Glutamatergic neuron (in vitro differentiated cells): Measurements from ENCODE around the gene RYR1. TPM values are rescaled to one million over a fixed set of nuclear protein-coding genes. Genes with fewer than 3 reads are reported as not detected.
"Not testable (repeated sequence)": the region's sequence is repeated elsewhere in the genome, so short reads cannot be mapped to it uniquely, and the experiment has no call there.

ENCODE experiments used
- DNase-seq: peaks from one replicate; pipeline ENCODE4 v3.0.0; 2022
- H3K27ac Mint-ChIP-seq: one replicate; pipeline ENCODE4 v1.8.0; 2020; ENCODE audit warnings: mild to moderate bottlenecking, mixed read lengths, inconsistent platforms; ENCODE audit not compliant: unreplicated experiment
- H3K27me3 Mint-ChIP-seq: one replicate; pipeline ENCODE4 v1.8.0; 2020; ENCODE audit warnings: mild to moderate bottlenecking, moderate library complexity, mixed read lengths, inconsistent platforms; ENCODE audit not compliant: unreplicated experiment
- H3K36me3 Mint-ChIP-seq: one replicate; pipeline ENCODE4 v1.8.0; 2020; ENCODE audit warnings: mild to moderate bottlenecking, mixed read lengths, inconsistent platforms; ENCODE audit not compliant: unreplicated experiment
- H3K4me1 Mint-ChIP-seq: one replicate; pipeline ENCODE4 v1.8.0; 2020; ENCODE audit warnings: mild to moderate bottlenecking, low read depth, mixed read lengths, inconsistent platforms; ENCODE audit not compliant: unreplicated experiment
- H3K4me3 Mint-ChIP-seq: one replicate; pipeline ENCODE4 v1.8.0; 2020; ENCODE audit warnings: mild to moderate bottlenecking, mixed read lengths, inconsistent platforms; ENCODE audit not compliant: unreplicated experiment
- H3K9me3 Mint-ChIP-seq: one replicate; pipeline ENCODE4 v1.8.0; 2020; ENCODE audit warnings: mild to moderate bottlenecking, moderate library complexity, mixed read lengths, inconsistent platforms; ENCODE audit not compliant: unreplicated experiment
- total RNA-seq: library from RNA; stranded (reverse); fragmentation: NEBNext Ultra II Directional; extraction: Animal tissue kit (Norgen Biotek cat#: 25700); gene quantifications from one replicate; pipeline ENCODE4 v1.2.1, GENCODE V29; 2021; ENCODE audit not compliant: unreplicated experiment
- TF ChIP-seq, protein P1 (sequence below): fragments of 200-600 bp; sonication (generic); IDR thresholded peaks from one replicate; pipeline ENCODE4 v1.5.0; 2021; ENCODE audit not compliant: partially characterized antibody, unreplicated experiment

Gene RYR1
- total RNA-seq, 1 donor from 2014 or later, result 117 TPM

DNA sequence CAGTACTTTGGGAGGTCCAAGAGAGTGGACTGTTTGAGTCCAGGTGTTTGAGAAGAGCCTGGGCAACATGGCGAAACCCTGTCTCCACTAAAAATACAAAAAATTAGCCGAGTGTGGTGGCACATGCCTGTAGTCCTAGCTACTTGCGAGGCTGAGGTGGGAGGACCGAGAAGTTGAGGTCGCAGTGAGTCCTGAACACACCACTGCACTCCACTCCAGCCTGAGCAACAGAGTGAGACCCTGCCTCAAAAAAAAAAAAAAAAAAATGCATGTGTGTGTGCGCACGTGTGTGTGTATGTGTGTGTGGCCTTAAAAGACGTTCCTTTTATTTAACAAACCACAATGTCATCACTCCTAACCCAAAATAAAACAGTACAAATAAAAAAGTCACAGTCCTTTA lies 121.7 kb downstream of the RYR1 start:
- no peaks in the 10 kb centered on the region for H3K9me3 Mint-ChIP-seq
- TF ChIP-seq, protein P1, sequence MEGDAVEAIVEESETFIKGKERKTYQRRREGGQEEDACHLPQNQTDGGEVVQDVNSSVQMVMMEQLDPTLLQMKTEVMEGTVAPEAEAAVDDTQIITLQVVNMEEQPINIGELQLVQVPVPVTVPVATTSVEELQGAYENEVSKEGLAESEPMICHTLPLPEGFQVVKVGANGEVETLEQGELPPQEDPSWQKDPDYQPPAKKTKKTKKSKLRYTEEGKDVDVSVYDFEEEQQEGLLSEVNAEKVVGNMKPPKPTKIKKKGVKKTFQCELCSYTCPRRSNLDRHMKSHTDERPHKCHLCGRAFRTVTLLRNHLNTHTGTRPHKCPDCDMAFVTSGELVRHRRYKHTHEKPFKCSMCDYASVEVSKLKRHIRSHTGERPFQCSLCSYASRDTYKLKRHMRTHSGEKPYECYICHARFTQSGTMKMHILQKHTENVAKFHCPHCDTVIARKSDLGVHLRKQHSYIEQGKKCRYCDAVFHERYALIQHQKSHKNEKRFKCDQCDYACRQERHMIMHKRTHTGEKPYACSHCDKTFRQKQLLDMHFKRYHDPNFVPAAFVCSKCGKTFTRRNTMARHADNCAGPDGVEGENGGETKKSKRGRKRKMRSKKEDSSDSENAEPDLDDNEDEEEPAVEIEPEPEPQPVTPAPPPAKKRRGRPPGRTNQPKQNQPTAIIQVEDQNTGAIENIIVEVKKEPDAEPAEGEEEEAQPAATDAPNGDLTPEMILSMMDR, result no peak
- DNase-seq, result no peak
- H3K27ac Mint-ChIP-seq, result no peak overlapping the region
- H3K27me3 Mint-ChIP-seq, result no peaks in the 10 kb centered on the region
- H3K4me3 Mint-ChIP-seq, result no peak overlapping the region
- no peaks in the 10 kb centered on the region for H3K4me1 Mint-ChIP-seq
- no peaks in the 10 kb centered on the region for H3K36me3 Mint-ChIP-seq

GRCh38 chr19:38556521-38557174 lies 123.2 kb downstream of the RYR1 start:
- no peaks in the 10 kb centered on the region for H3K9me3 Mint-ChIP-seq
- no peaks in the 10 kb centered on the region for H3K4me1 Mint-ChIP-seq
- H3K27ac Mint-ChIP-seq, result no peak overlapping the region
- TF ChIP-seq, protein P1, result no peak
- no peaks in the 10 kb centered on the region for H3K27me3 Mint-ChIP-seq
- H3K4me3 Mint-ChIP-seq, result no peak overlapping the region
- H3K36me3 Mint-ChIP-seq, result no peaks in the 10 kb centered on the region
- DNase-seq, result no peak

- no peaks in the 10 kb centered on the region for H3K4me1 Mint-ChIP-seq
- TF ChIP-seq, protein P1, result no peak
- H3K4me3 Mint-ChIP-seq, result no peak overlapping the region
- peaks cover 3% of the 10 kb centered on the region for H3K27me3 Mint-ChIP-seq
- DNase-seq, result no peak
- H3K36me3 Mint-ChIP-seq, result no peaks in the 10 kb centered on the region
- peaks cover 4% of the 10 kb centered on the region for H3K9me3 Mint-ChIP-seq
- H3K27ac Mint-ChIP-seq, result no peak overlapping the region
These were observed 123.8 kb downstream of the RYR1 start for GRCh38 chr19:38557205-38557799.

DNA sequence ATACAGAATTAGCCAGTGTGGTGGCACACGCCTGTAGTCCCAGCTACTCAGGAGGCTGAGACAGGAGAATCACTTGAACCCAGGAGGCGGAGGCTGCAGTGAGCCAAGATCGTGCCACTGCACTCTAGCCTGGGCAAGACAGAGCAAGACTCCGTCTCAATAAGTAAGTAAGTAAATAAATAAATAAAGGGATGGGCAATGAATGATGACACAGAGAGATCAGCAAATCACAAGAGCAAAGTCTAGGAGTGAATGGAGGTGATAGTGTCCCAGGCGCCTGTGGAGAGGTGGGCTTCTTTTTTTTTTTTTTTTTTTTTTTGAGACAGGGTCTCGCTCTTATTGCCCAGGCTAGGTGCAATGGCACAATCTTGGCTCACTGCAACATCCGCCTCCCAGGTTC lies 125.4 kb downstream of the RYR1 start:
- not testable (repeated sequence) for H3K27me3 Mint-ChIP-seq, H3K36me3 Mint-ChIP-seq, H3K4me3 Mint-ChIP-seq, H3K27ac Mint-ChIP-seq, DNase-seq, H3K9me3 Mint-ChIP-seq, H3K4me1 Mint-ChIP-seq

DNA sequence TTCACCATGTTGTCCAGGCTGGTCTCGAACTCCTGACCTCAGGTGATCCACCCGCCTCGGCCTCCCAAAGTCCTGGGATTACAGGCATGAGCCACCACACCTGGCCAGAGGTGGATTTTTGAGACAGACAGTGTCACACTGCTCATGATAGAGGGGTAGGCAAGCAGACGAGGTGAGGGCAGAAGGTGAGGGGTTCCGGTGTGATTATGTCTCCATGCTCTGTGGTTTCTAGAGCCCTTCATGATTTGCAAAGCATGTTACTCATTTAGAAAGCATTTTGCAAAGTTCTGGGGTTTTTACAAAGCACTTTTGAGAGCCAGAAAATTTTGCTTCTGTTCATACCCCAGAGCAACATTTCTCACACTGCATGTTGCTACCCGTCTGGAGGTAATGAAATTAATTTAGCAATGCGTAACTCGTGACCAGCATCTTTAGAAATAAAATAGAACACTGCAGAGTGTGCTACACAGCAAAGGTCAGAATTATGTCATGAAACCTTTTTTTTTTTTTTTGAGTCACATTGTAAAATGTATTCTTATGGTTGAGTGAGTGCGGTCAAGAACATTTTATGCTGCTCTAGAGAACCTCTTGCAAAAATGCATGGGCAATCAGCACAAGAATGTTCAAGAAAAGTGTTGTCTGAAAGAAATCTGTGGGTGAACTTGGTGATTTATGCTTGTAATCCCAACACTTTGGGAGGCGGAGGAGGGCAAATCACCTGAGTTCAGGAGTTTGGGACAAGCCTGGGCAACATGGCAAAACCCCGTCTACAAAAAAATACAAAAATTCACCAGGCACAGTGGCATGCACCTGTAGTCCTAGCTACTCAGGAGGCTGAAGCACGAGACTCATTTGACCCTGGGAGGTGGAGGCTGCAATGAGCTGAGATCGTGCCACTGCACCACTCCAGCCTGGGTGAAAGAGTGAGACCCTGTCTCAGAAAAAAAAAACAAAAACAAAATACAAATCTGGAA lies 126.2 kb downstream of the RYR1 start:
- H3K4me3 Mint-ChIP-seq, result no peak overlapping the region
- no peak for DNase-seq

More for the DNA sequence above, 126.2 kb downstream of the RYR1 start:
- Mint-ChIP-seq H3K9me3 (peaks cover 4% of the 10 kb centered on the region), H3K36me3 (no peaks in the 10 kb centered on the region), H3K27me3 (peaks cover 9% of the 10 kb centered on the region), H3K4me1 (no peaks in the 10 kb centered on the region), H3K27ac (no peak overlapping the region)
- TF ChIP-seq, protein P1, result no peak
